ENCODE results near the gene ATP6V1E1.

The ATP6V1E1 gene

DNA sequence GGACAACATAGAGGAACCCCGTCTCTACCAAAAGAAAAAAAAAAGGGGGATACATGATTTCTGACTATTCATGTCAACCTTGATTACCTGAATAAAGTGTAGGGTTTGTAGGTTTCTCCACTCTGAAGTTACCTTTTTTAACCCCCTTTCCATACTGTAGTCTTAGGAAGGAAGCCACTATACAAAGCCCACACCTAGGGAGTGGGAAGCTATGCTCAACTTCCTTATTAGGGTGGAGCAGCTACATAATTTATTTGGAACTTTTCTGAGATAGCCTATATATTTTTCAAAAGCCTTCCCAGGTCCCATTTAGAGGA is 582 bp upstream of the ATP6V1E1 start:
- H3K4me3 ChIP-seq (ENCODE audit: low read depth, low read length), result peak overlapping the region; percentile 99
- peak overlapping the region; percentile 70 for H3K4me2 ChIP-seq (ENCODE audit: low read length)
- no peak for TF ChIP-seq CTCF (IDR thresholded peaks at IDR 0.05)
- peaks cover 21% of the 10 kb centered on the region for H3K79me2 ChIP-seq
- H3K9me3 ChIP-seq (ENCODE audit: control insufficient read depth, low read length), result no peaks in the 10 kb centered on the region
- H3K27ac ChIP-seq, result peak overlapping the region; percentile 93
- H3K9ac ChIP-seq, result no peak overlapping the region
- no peaks in the 10 kb centered on the region for H3K27me3 ChIP-seq (ENCODE audit: control insufficient read depth, insufficient read depth, low read length)
- no peaks in the 10 kb centered on the region for H3K36me3 ChIP-seq (ENCODE audit: control insufficient read depth, insufficient read depth, low read length)
- peaks cover 11% of the 10 kb centered on the region for H3K4me1 ChIP-seq
- peak overlapping the region; percentile 90 for H2AFZ ChIP-seq

GRCh38 chr22:17627961-17628405 is 566 bp downstream of the ATP6V1E1 start:
- Histone ChIP-seq H3K9ac (peak overlapping the region; percentile 94), H2AFZ (peak overlapping the region; percentile 90), H3K4me2 (ENCODE audit: low read length) (peak overlapping the region; percentile 59), H3K4me1 (peaks cover 4% of the 10 kb centered on the region), H3K27me3 (ENCODE audit: control insufficient read depth, insufficient read depth, low read length) (no peaks in the 10 kb centered on the region), H3K27ac (peak overlapping the region; percentile 93), H3K79me2 (peaks cover 21% of the 10 kb centered on the region), H3K36me3 (ENCODE audit: control insufficient read depth, insufficient read depth, low read length) (no peaks in the 10 kb centered on the region), H3K9me3 (ENCODE audit: control insufficient read depth, low read length) (no peaks in the 10 kb centered on the region), H3K4me3 (ENCODE audit: low read depth, low read length) (peak overlapping the region; percentile 99)
- no peak for TF ChIP-seq CTCF (IDR thresholded peaks at IDR 0.05)

- H3K4me1 ChIP-seq, result no peaks in the 10 kb centered on the region
- H3K79me2 ChIP-seq, result peaks cover 5% of the 10 kb centered on the region
- no peak overlapping the region for H3K4me3 ChIP-seq (ENCODE audit: low read depth, low read length)
- H2AFZ ChIP-seq, result no peak overlapping the region
- no peak overlapping the region for H3K9ac ChIP-seq
- no peak overlapping the region for H3K4me2 ChIP-seq (ENCODE audit: low read length)
- no peak overlapping the region for H3K27ac ChIP-seq
- no peaks in the 10 kb centered on the region for H3K9me3 ChIP-seq (ENCODE audit: control insufficient read depth, low read length)
- no peak for TF ChIP-seq CTCF (IDR thresholded peaks at IDR 0.05)
- no peaks in the 10 kb centered on the region for H3K36me3 ChIP-seq (ENCODE audit: control insufficient read depth, insufficient read depth, low read length)
- no peaks in the 10 kb centered on the region for H3K27me3 ChIP-seq (ENCODE audit: control insufficient read depth, insufficient read depth, low read length)
These were observed 15.3 kb downstream of the ATP6V1E1 start for GRCh38 chr22:17613280-17613679.

GRCh38 chr22:17612057-17612456 is 16.5 kb downstream of the ATP6V1E1 start:
- Histone ChIP-seq H2AFZ (no peak overlapping the region), H3K27ac (no peak overlapping the region), H3K36me3 (ENCODE audit: control insufficient read depth, insufficient read depth, low read length) (no peaks in the 10 kb centered on the region), H3K27me3 (ENCODE audit: control insufficient read depth, insufficient read depth, low read length) (no peaks in the 10 kb centered on the region), H3K4me1 (no peaks in the 10 kb centered on the region), H3K4me3 (ENCODE audit: low read depth, low read length) (no peak overlapping the region), H3K9ac (no peak overlapping the region), H3K9me3 (ENCODE audit: control insufficient read depth, low read length) (no peaks in the 10 kb centered on the region), H3K4me2 (ENCODE audit: low read length) (no peak overlapping the region), H3K79me2 (peaks cover 5% of the 10 kb centered on the region)
- no peak for TF ChIP-seq CTCF (IDR thresholded peaks at IDR 0.05)

GRCh38 chr22:17607891-17608521 is 20.5 kb downstream of the ATP6V1E1 start:
- H3K4me1 ChIP-seq, result no peaks in the 10 kb centered on the region
- no peak overlapping the region for H3K27ac ChIP-seq
- H3K79me2 ChIP-seq, result peaks cover 5% of the 10 kb centered on the region
- H3K36me3 ChIP-seq (ENCODE audit: control insufficient read depth, insufficient read depth, low read length), result no peaks in the 10 kb centered on the region
- H3K9ac ChIP-seq, result no peak overlapping the region
- H3K9me3 ChIP-seq (ENCODE audit: control insufficient read depth, low read length), result no peaks in the 10 kb centered on the region
- no peak overlapping the region for H3K4me3 ChIP-seq (ENCODE audit: low read depth, low read length)
- no peak overlapping the region for H2AFZ ChIP-seq
- TF ChIP-seq CTCF (IDR thresholded peaks at IDR 0.05), result no peak
- no peaks in the 10 kb centered on the region for H3K27me3 ChIP-seq (ENCODE audit: control insufficient read depth, insufficient read depth, low read length)
- no peak overlapping the region for H3K4me2 ChIP-seq (ENCODE audit: low read length)

Measured in parathyroid adenoma (tissue), 2 donors.